ENCODE results near the gene VPS13D. TPM values are rescaled to one million over a fixed set of nuclear protein-coding genes. Genes with fewer than 3 reads are reported as not detected.

The VPS13D gene
- total RNA-seq, 2 donors from 2014 or later = 54.0 to 63.3 TPM

GRCh38 chr1:12249748-12250147 lies 19.9 kb downstream of the VPS13D start:
- no peaks in the 10 kb centered on the region for H3K9me3 ChIP-seq
- H3K27me3 ChIP-seq = no peaks in the 10 kb centered on the region
- DNase-seq (no peak), ATAC-seq (no peak)
- no peaks in the 10 kb centered on the region for H3K4me1 ChIP-seq
- H3K36me3 ChIP-seq (replicated peaks in 1 of 2; ENCODE audit: insufficient read depth in 1 of 2, low read depth in 2 of 2) = peaks cover 7 to 40% of the 10 kb centered on the region in 2 donors
- intact Hi-C loops (cut with DNase I) = no loop called here
- no peak overlapping the region for H3K4me3 ChIP-seq
- no peak overlapping the region for H3K27ac ChIP-seq
- WGBS, 2 donors = 84 to 90% methylated on average over 6 of the region's 6 CpGs
- TF ChIP-seq, protein P1, sequence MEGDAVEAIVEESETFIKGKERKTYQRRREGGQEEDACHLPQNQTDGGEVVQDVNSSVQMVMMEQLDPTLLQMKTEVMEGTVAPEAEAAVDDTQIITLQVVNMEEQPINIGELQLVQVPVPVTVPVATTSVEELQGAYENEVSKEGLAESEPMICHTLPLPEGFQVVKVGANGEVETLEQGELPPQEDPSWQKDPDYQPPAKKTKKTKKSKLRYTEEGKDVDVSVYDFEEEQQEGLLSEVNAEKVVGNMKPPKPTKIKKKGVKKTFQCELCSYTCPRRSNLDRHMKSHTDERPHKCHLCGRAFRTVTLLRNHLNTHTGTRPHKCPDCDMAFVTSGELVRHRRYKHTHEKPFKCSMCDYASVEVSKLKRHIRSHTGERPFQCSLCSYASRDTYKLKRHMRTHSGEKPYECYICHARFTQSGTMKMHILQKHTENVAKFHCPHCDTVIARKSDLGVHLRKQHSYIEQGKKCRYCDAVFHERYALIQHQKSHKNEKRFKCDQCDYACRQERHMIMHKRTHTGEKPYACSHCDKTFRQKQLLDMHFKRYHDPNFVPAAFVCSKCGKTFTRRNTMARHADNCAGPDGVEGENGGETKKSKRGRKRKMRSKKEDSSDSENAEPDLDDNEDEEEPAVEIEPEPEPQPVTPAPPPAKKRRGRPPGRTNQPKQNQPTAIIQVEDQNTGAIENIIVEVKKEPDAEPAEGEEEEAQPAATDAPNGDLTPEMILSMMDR (IDR thresholded peaks at IDR 0.05) = no peak
- no peak for TF ChIP-seq POLR2A (IDR thresholded peaks at IDR 0.05)

DNA sequence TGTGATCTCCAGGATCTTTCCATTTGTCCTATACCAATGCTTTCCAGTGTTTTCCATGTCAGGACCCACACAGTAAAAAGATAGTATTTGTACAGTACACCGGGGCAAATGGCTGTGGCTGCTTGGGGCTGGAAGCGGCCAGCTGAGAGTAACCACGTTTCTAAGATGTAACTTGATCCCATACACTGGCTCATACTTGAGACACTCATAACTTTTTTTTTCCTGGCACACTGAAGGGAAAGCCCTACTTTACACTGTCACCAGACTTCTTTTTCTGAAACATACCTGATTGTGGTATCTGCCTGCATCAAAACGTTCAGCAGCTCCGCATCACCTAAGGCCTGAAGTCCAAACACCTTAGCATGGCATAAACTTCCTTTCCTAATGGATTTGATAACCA lies 21.6 kb downstream of the VPS13D start:
- no peaks in the 10 kb centered on the region for H3K9me3 ChIP-seq
- no peak for TF ChIP-seq POLR2A (IDR thresholded peaks at IDR 0.05)
- TF ChIP-seq, protein P1 (IDR thresholded peaks at IDR 0.05) = no peak
- peaks cover 7 to 34% of the 10 kb centered on the region in 2 donors for H3K36me3 ChIP-seq (replicated peaks in 1 of 2; ENCODE audit: insufficient read depth in 1 of 2, low read depth in 2 of 2)
- WGBS, 2 donors = 73 to 79% methylated on average over 5 of the region's 5 CpGs
- ATAC-seq (no peak), DNase-seq (no peak)
- no peaks in the 10 kb centered on the region for H3K4me1 ChIP-seq
- H3K27ac ChIP-seq = no peak overlapping the region
- H3K4me3 ChIP-seq = no peak overlapping the region
- no peaks in the 10 kb centered on the region for H3K27me3 ChIP-seq
- intact Hi-C loops (cut with DNase I) = no loop called here

DNA sequence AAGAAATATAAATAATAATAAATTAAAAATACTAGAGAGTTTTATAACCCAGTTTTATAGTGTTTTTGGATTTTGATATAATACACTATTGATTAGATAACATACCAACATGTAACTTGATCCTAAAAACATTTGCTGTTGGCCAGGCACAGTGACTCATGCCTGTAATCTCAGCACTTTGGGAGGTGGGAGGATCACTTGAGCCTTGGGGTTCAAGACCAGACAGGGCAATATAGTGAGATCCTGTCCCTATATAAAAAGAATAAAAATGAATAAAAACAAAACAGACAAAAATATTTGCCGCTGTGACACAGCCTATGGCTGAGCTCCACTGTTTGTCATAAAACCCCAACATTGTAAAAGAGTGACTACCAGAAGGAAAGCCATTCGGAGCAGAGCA lies 26.1 kb downstream of the VPS13D start:
- no peak for DNase-seq
- no peak for TF ChIP-seq POLR2A (IDR thresholded peaks at IDR 0.05)
- TF ChIP-seq, protein P1 (IDR thresholded peaks at IDR 0.05) = no peak
- Histone ChIP-seq H3K4me1 (no peaks in the 10 kb centered on the region), H3K4me3 (no peak overlapping the region), H3K27me3 (no peaks in the 10 kb centered on the region), H3K9me3 (no peaks in the 10 kb centered on the region), H3K27ac (no peak overlapping the region), H3K36me3 (replicated peaks in 1 of 2; ENCODE audit: insufficient read depth in 1 of 2, low read depth in 2 of 2) (peaks cover 15 to 29% of the 10 kb centered on the region in 2 donors)
- no peak for ATAC-seq
- 86 to 100% methylated on average over 2 of the region's 2 CpGs for WGBS, 2 donors
- intact Hi-C loops (cut with DNase I) = no loop called here

- 76 to 79% methylated on average over 7 of the region's 7 CpGs for WGBS, 2 donors
- H3K9me3 ChIP-seq = no peaks in the 10 kb centered on the region
- H3K4me1 ChIP-seq = no peaks in the 10 kb centered on the region
- no peak overlapping the region for H3K4me3 ChIP-seq
- no peak for ATAC-seq
- no peak for DNase-seq
- H3K27ac ChIP-seq = no peak overlapping the region
- no peaks in the 10 kb centered on the region for H3K27me3 ChIP-seq
- intact Hi-C loops (cut with DNase I) = no loop called here
- TF ChIP-seq, protein P1 (IDR thresholded peaks at IDR 0.05) = no peak
- no peak for TF ChIP-seq POLR2A (IDR thresholded peaks at IDR 0.05)
- peaks cover 8 to 39% of the 10 kb centered on the region in 2 donors for H3K36me3 ChIP-seq (replicated peaks in 1 of 2; ENCODE audit: insufficient read depth in 1 of 2, low read depth in 2 of 2)
These were observed 28.4 kb downstream of the VPS13D start for GRCh38 chr1:12258272-12258671.

DNA sequence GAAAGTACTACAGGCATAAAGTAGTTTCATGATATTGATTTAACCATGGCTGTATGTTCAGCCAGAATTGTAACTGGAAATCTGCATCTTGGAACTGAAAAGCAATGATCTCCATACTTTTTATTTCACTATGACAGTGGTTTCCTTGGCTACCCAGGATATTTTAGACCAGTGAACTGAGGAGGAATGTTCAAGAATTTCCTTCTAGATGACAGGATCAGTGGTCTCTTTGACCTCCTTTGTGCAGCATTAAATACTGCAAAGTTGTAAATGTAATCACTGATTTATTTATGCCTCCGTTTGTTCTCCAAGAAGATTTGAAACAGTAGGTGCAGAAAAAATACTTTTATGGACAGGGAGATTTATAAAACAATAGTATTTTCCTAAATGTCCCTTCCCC lies 39.5 kb downstream of the VPS13D start:
- Histone ChIP-seq H3K27me3 (no peaks in the 10 kb centered on the region), H3K4me1 (no peaks in the 10 kb centered on the region), H3K9me3 (no peaks in the 10 kb centered on the region), H3K36me3 (replicated peaks in 1 of 2; ENCODE audit: insufficient read depth in 1 of 2, low read depth in 2 of 2) (peaks cover 1 to 24% of the 10 kb centered on the region in 2 donors), H3K27ac (no peak overlapping the region), H3K4me3 (no peak overlapping the region)
- ATAC-seq = no peak
- no peak for DNase-seq
- intact Hi-C loops (cut with DNase I) = no loop called here
- WGBS, 2 donors = 84 to 100% methylated on average over 1 of the region's 1 CpG
- no peak for TF ChIP-seq POLR2A (IDR thresholded peaks at IDR 0.05)
- TF ChIP-seq, protein P1 (IDR thresholded peaks at IDR 0.05) = no peak

All from body of pancreas (tissue), 4 donors.